ENCODE data around the gene MTG1. TPM values are rescaled to one million over a fixed set of nuclear protein-coding genes. Genes with fewer than 3 reads are reported as not detected.

The MTG1 gene
- polyA plus RNA-seq, 3 donors, result 13.0 to 45.8 (median 17.1) TPM

GRCh38 chr10:133356549-133357284 lies 37.2 kb upstream of the MTG1 start:
- WGBS (ENCODE audit: insufficient coverage), result 59% methylated on average over 25 of the region's 27 CpGs
- intact Hi-C loops (cut with micrococcal nuclease), result no loop called here
- H3K9me3 Mint-ChIP-seq, result peaks cover 0 to 1% (median 0%) of the 10 kb centered on the region in 7 donors
- Histone ChIP-seq H3K27me3 (ENCODE audit: control insufficient read depth in 2 of 2, insufficient read depth in 2 of 2, low read length in 2 of 2) (no peaks in the 10 kb centered on the region), H2AFZ (ENCODE audit: insufficient read depth, low read depth, low read length, poor library complexity, severe bottlenecking) (peak overlapping the region; percentile 83), H3K27ac (ENCODE audit: low read depth in 1 of 2, low read length in 2 of 2) (no peak overlapping the region), H3K79me2 (ENCODE audit: insufficient read depth, low read length) (peaks cover 3% of the 10 kb centered on the region), H3K4me1 (ENCODE audit: control insufficient read depth in 1 of 2, insufficient read depth in 2 of 2, low read length in 2 of 2) (peaks cover 11 to 20% of the 10 kb centered on the region in 2 donors), H3K9me3 (replicated peaks in 1 of 2; ENCODE audit: control insufficient read depth in 1 of 2, insufficient read depth in 1 of 2, low read length in 2 of 2) (no peaks in the 10 kb centered on the region), H3K4me2 (replicated peaks; ENCODE audit: extremely low read depth, low read length, poor library complexity, severe bottlenecking) (peak overlapping the region; percentile 92), H3K4me3 (replicated peaks in 1 of 3; ENCODE audit: low read depth in 2 of 3, low read length in 3 of 3) (peak overlapping the region; percentile 63 to 77 (median 69)), H3K36me3 (replicated peaks in 1 of 2; ENCODE audit: control insufficient read depth in 1 of 2, insufficient read depth in 2 of 2, low read length in 2 of 2) (peaks cover under 1 to 8% of the 10 kb centered on the region in 2 donors), H4K20me1 (ENCODE audit: insufficient read depth, low read length) (peaks cover 30% of the 10 kb centered on the region), H3K9ac (ENCODE audit: insufficient read depth, low read length, poor library complexity, severe bottlenecking) (peak overlapping the region; percentile 78)
- H3K4me3 Mint-ChIP-seq, result peak overlapping the region; percentile 77 to 87
- peaks cover 12% of the 10 kb centered on the region for H3K4me1 Mint-ChIP-seq
- peak overlapping the region in 1 of 7 donors; percentile 50 for H3K27ac Mint-ChIP-seq
- TF ChIP-seq, protein P1, sequence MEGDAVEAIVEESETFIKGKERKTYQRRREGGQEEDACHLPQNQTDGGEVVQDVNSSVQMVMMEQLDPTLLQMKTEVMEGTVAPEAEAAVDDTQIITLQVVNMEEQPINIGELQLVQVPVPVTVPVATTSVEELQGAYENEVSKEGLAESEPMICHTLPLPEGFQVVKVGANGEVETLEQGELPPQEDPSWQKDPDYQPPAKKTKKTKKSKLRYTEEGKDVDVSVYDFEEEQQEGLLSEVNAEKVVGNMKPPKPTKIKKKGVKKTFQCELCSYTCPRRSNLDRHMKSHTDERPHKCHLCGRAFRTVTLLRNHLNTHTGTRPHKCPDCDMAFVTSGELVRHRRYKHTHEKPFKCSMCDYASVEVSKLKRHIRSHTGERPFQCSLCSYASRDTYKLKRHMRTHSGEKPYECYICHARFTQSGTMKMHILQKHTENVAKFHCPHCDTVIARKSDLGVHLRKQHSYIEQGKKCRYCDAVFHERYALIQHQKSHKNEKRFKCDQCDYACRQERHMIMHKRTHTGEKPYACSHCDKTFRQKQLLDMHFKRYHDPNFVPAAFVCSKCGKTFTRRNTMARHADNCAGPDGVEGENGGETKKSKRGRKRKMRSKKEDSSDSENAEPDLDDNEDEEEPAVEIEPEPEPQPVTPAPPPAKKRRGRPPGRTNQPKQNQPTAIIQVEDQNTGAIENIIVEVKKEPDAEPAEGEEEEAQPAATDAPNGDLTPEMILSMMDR (IDR thresholded peaks at IDR 0.05), result no peak
- peaks cover 6 to 8% of the 10 kb centered on the region in 2 donors for H3K36me3 Mint-ChIP-seq
- no peak for DNase-seq
- H3K27me3 Mint-ChIP-seq (ENCODE audit: low read depth in 3 of 3), result peaks cover 0 to 8% (median 0%) of the 10 kb centered on the region in 3 donors

DNA sequence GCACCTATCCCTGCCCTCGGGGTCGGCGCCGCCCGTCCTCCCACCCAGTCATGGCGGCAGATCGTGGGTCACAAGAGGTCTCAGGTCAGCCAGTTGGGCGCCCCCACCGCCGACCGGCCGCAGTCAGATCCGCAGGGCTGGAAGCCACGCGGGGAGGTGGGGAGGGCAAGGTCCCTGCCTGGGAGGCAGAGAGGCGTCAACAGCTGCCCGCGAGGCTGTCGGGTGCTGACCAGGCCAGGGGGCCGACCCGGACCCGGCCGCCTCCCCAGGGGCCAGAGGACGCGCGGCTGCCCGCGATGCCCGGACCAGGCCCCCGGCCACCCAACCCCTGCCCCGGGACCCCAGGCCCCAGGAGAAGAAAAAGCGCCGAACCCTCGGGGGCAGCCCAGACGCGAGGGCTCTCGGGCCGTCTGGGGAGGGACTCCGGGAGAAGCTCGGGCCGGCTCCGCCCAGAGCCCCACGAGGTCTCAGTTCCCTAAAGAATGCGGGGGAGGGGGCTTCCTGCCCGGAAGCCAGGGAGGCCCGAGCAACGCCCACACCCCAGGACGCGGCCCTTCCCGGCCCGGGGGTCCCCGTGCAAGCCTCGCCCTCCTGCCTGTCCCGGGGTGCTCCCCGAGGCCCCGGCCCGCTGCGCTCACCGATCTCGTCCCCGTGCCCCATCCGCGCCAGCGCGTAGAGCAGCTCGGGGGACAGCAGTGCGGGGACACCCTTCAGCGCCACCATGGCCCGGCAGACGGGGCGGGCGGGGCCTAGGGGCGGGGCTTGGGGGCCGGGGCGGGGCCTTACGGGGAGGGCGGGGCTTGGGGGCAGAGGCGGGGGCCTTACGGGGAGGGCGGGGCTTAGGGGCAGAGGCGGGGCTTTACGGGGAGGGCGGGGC lies 36.4 kb upstream of the MTG1 start, which contains the start of gene FUOM:
TSS of gene FUOM (minus strand) at position 735 of the 877 bp plus-strand sequence. CDS start at position 723, 12 bp downstream.
- Mint-ChIP-seq H3K27ac (peak within 1 kb of the TSS in 3 of 7 donors; percentile 50 to 57 (median 50)), H3K36me3 (peaks cover 13 to 16% of the 10 kb centered on the region in 2 donors), H3K4me3 (peak within 1 kb of the TSS; percentile 77 to 87), H3K27me3 (ENCODE audit: low read depth in 3 of 3) (peaks cover 0 to 6% (median 0%) of the 10 kb centered on the region in 3 donors), H3K9me3 (peaks cover 0 to 1% (median 0%) of the 10 kb centered on the region in 7 donors), H3K4me1 (peaks cover 12% of the 10 kb centered on the region)
- peak; percentile 68 to 77 (median 70) for DNase-seq
- H3K4me2 ChIP-seq (replicated peaks; ENCODE audit: extremely low read depth, low read length, poor library complexity, severe bottlenecking), result peak within 1 kb of the TSS; percentile 92
- peaks cover 11 to 20% of the 10 kb centered on the region in 2 donors for H3K4me1 ChIP-seq (ENCODE audit: control insufficient read depth in 1 of 2, insufficient read depth in 2 of 2, low read length in 2 of 2)
- no peaks in the 10 kb centered on the region for H3K27me3 ChIP-seq (ENCODE audit: control insufficient read depth in 2 of 2, insufficient read depth in 2 of 2, low read length in 2 of 2)
- no peaks in the 10 kb centered on the region for H3K9me3 ChIP-seq (replicated peaks in 1 of 2; ENCODE audit: control insufficient read depth in 1 of 2, insufficient read depth in 1 of 2, low read length in 2 of 2)
- peak within 1 kb of the TSS in 1 of 2 donors; percentile 62 for H3K27ac ChIP-seq (ENCODE audit: low read depth in 1 of 2, low read length in 2 of 2)
- H3K4me3 ChIP-seq (replicated peaks in 1 of 3; ENCODE audit: low read depth in 2 of 3, low read length in 3 of 3), result peak within 1 kb of the TSS; percentile 63 to 77 (median 69)
- intact Hi-C loops (cut with micrococcal nuclease), result no loop called here
- TF ChIP-seq, protein P1 (IDR thresholded peaks at IDR 0.05), result no peak
- H3K79me2 ChIP-seq (ENCODE audit: insufficient read depth, low read length), result peaks cover 3% of the 10 kb centered on the region
- H4K20me1 ChIP-seq (ENCODE audit: insufficient read depth, low read length), result peaks cover 30% of the 10 kb centered on the region
- WGBS (ENCODE audit: insufficient coverage), result under 1% methylated on average over 61 of the region's 83 CpGs
- H3K36me3 ChIP-seq (replicated peaks in 1 of 2; ENCODE audit: control insufficient read depth in 1 of 2, insufficient read depth in 2 of 2, low read length in 2 of 2), result peaks cover 8 to 17% of the 10 kb centered on the region in 2 donors
- H2AFZ ChIP-seq (ENCODE audit: insufficient read depth, low read depth, low read length, poor library complexity, severe bottlenecking), result peak within 1 kb of the TSS; percentile 83
- H3K9ac ChIP-seq (ENCODE audit: insufficient read depth, low read length, poor library complexity, severe bottlenecking), result peak within 1 kb of the TSS; percentile 78

Data from CD14-positive monocyte (primary cell).